OCI-LY3 (cell line): ENCODE measurements around the gene ANKRD22.

ENCODE experiments used
- H2AFZ ChIP-seq: fragments of 200-600, 300-600 bp; shearing (Covaris generic); 2 replicates; pipeline ENCODE4 v1.6.0; 2014; ENCODE audit warnings: antibody characterized with exemption, low read depth, low read length
- H3K27ac ChIP-seq: fragments of 200-600, 300-600 bp; sonication (generic); 2 replicates; pipeline ENCODE4 v1.5.1; 2014; ENCODE audit warnings: mild to moderate bottlenecking, low read length, moderate library complexity, mixed read lengths
- H3K27me3 ChIP-seq: fragments of 200-600, 300-600 bp; sonication (generic); 2 replicates; pipeline ENCODE4 v1.6.1; 2014; ENCODE audit warnings: low read depth, low read length, mixed read lengths
- H3K36me3 ChIP-seq: fragments of 200-600, 300-600 bp; sonication (generic); replicated peaks from 2 replicates; pipeline ENCODE3; 2014; ENCODE audit warnings: low read depth, low read length, mixed read lengths
- H3K4me1 ChIP-seq: fragments of 300-600, 200-600 bp; sonication (generic); 2 replicates; pipeline ENCODE4 v1.6.1; 2014; ENCODE audit warnings: low read length, mixed read lengths
- H3K4me2 ChIP-seq: fragments of 200-600, 300-600 bp; sonication (generic); 2 replicates; pipeline ENCODE4 v1.6.1; 2014; ENCODE audit warnings: low read length, mixed read lengths
- H3K4me3 ChIP-seq: fragments of 300-600, 200-600 bp; sonication (generic); 2 replicates; pipeline ENCODE4 v1.5.1; 2014; ENCODE audit warnings: antibody characterized with exemption, mild to moderate bottlenecking, low read length, moderate library complexity
- H3K79me2 ChIP-seq: fragments of 300-600, 200-600 bp; shearing (Covaris generic); 2 replicates; pipeline ENCODE4 v1.6.1; 2014; ENCODE audit warnings: mild to moderate bottlenecking, low read length, mixed read lengths
- H3K9ac ChIP-seq: fragments of 300-600, 200-600 bp; shearing (Covaris generic); 2 replicates; pipeline ENCODE4 v1.6.0; 2014; ENCODE audit warnings: mild to moderate bottlenecking, low read length, moderate library complexity
- H3K9me3 ChIP-seq: fragments of 200-600, 300-600 bp; shearing (Covaris generic); 2 replicates; pipeline ENCODE4 v1.6.1; 2014; ENCODE audit warnings: low read length, mixed read lengths; ENCODE audit not compliant: insufficient read depth
- H4K20me1 ChIP-seq: fragments of 200-600, 300-600 bp; sonication (generic); 2 replicates; pipeline ENCODE4 v1.6.1; 2016; ENCODE audit warnings: low read length, mixed read lengths; ENCODE audit not compliant: insufficient read depth
- EZH2phosphoT487 ChIP-seq: fragments of 200-600 bp; shearing (Covaris generic); IDR thresholded peaks from 2 replicates; pipeline ENCODE4 v1.6.1; 2018; ENCODE audit warnings: antibody characterized with exemption, mixed run types, low read depth
- TF ChIP-seq, protein P1 (sequence below): fragments of 200-600, 300-600 bp; sonication (generic); IDR thresholded peaks from 2 replicates; pipeline ENCODE4 v1.5.1; 2014; ENCODE audit warnings: antibody characterized with exemption, low read length, low read depth

Gene ANKRD22

DNA sequence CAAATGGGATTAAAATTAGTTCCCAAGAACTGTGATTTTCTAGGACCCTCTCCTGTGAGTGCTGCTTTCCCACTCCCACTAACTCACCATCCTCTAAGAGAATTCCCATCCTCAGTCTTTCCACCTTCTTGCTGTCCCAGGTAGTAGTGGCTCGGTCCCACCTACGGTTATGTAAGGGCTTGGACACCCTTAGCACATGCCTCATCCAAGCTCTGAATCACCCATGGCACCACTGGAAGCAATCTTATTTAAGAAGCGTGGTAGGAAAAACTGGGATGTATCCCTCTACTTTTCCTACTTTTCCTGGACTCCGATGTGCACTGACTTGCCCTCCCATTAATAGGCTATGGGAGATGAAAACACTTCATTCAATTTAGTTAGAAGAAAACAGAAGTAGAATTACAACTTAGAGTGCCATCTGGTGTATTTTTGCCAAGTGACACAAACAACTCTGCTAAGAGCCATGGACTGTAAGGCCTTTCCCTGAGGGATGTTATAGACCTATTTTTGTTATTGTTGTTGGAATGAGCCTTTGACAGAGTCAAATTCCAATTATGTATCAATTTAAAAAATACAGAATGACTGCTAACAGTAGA lies 13.7 kb upstream of the ANKRD22 start:
- no peak overlapping the region for H3K4me2 ChIP-seq
- H3K9me3 ChIP-seq, result no peaks in the 10 kb centered on the region
- no peaks in the 10 kb centered on the region for H3K27me3 ChIP-seq
- no peaks in the 10 kb centered on the region for H3K79me2 ChIP-seq
- H3K9ac ChIP-seq, result no peak overlapping the region
- H3K27ac ChIP-seq, result no peak overlapping the region
- TF ChIP-seq EZH2phosphoT487, result no peak
- TF ChIP-seq, protein P1, sequence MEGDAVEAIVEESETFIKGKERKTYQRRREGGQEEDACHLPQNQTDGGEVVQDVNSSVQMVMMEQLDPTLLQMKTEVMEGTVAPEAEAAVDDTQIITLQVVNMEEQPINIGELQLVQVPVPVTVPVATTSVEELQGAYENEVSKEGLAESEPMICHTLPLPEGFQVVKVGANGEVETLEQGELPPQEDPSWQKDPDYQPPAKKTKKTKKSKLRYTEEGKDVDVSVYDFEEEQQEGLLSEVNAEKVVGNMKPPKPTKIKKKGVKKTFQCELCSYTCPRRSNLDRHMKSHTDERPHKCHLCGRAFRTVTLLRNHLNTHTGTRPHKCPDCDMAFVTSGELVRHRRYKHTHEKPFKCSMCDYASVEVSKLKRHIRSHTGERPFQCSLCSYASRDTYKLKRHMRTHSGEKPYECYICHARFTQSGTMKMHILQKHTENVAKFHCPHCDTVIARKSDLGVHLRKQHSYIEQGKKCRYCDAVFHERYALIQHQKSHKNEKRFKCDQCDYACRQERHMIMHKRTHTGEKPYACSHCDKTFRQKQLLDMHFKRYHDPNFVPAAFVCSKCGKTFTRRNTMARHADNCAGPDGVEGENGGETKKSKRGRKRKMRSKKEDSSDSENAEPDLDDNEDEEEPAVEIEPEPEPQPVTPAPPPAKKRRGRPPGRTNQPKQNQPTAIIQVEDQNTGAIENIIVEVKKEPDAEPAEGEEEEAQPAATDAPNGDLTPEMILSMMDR, result peak; percentile 52
- no peak overlapping the region for H3K4me3 ChIP-seq
- H4K20me1 ChIP-seq, result no peaks in the 10 kb centered on the region
- H3K4me1 ChIP-seq, result peaks cover 8% of the 10 kb centered on the region
- no peaks in the 10 kb centered on the region for H3K36me3 ChIP-seq
- no peak overlapping the region for H2AFZ ChIP-seq

DNA sequence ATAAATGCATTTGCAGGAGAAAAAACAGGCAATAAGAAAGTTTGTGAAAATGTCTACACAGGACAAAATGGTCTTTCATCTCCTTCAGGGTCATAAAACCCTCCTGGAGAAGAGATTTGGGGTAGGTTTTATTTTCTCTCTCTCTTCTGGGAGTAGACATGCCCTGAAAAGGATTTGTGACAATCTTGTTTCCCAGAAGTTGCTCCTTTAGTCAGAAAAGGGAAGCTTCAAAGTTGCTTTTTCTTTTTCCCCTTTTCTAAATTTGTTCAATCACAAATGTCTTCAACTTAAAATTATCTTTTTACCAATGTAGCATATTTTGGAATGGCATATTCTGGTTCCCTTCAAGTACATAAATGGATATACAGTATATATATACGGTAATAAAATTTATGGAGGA lies 9.4 kb upstream of the ANKRD22 start:
- Histone ChIP-seq H2AFZ (no peak overlapping the region), H3K4me3 (no peak overlapping the region), H3K4me2 (no peak overlapping the region; the same call in 1 of the 2 replicates), H3K36me3 (no peaks in the 10 kb centered on the region), H3K9ac (no peak overlapping the region), H3K4me1 (peaks cover 17% of the 10 kb centered on the region), H3K27ac (no peak overlapping the region), H3K9me3 (no peaks in the 10 kb centered on the region), H3K27me3 (no peaks in the 10 kb centered on the region), H3K79me2 (no peaks in the 10 kb centered on the region), H4K20me1 (no peaks in the 10 kb centered on the region)
- TF ChIP-seq EZH2phosphoT487, result no peak
- TF ChIP-seq, protein P1, result no peak

DNA sequence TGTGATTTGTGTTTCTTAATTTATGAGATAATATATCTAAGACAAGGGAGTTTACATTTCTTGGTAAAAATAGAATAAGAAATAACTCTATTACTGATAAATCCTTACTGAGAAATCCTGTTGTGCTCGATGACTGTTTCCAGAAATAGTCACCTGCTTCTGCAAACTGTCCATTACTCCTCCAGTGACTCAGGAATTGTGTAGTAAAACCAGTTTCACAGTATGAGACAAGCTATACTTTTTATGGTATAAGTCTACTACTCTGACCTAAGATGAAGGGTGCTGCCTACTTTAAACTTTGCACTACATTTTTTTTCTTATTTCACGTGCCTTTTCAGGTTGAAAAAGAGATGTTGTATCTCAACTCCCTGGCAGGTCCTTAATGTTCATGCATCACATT lies 6.8 kb upstream of the ANKRD22 start:
- H3K27ac ChIP-seq, result no peak overlapping the region
- no peaks in the 10 kb centered on the region for H3K27me3 ChIP-seq
- H3K4me1 ChIP-seq, result peaks cover 17% of the 10 kb centered on the region
- H3K36me3 ChIP-seq, result no peaks in the 10 kb centered on the region
- H3K9ac ChIP-seq, result no peak overlapping the region
- no peaks in the 10 kb centered on the region for H4K20me1 ChIP-seq
- H3K79me2 ChIP-seq, result no peaks in the 10 kb centered on the region
- H3K9me3 ChIP-seq, result no peaks in the 10 kb centered on the region
- no peak overlapping the region for H3K4me3 ChIP-seq
- no peak overlapping the region for H3K4me2 ChIP-seq
- no peak overlapping the region for H2AFZ ChIP-seq
- TF ChIP-seq, protein P1, result no peak
- TF ChIP-seq EZH2phosphoT487, result no peak

DNA sequence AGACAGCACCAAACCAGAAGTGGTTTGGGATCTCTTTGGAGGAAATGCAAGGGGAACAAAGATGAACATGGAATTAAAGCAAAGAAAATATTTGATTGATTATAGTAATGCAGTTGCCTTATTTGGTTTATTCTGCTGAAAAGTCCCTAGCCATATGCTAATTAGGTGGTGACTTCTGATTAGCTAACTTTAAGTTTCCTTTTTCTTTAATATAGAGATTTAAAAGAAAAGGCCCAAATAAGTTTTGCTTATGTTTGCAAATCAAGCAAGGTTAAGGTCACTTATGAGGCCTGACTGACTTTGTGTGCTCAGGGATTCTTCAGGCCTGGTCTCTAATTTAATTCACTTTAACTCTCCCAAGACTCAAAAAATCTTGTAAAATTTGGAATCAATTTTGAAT lies 6.2 kb upstream of the ANKRD22 start:
- H3K36me3 ChIP-seq, result no peaks in the 10 kb centered on the region
- H2AFZ ChIP-seq, result no peak overlapping the region
- no peak overlapping the region for H3K4me3 ChIP-seq
- H4K20me1 ChIP-seq, result no peaks in the 10 kb centered on the region
- TF ChIP-seq, protein P1, result no peak
- TF ChIP-seq EZH2phosphoT487, result no peak
- no peaks in the 10 kb centered on the region for H3K27me3 ChIP-seq
- H3K4me1 ChIP-seq, result peaks cover 17% of the 10 kb centered on the region
- H3K27ac ChIP-seq, result no peak overlapping the region
- no peaks in the 10 kb centered on the region for H3K79me2 ChIP-seq
- no peak overlapping the region for H3K9ac ChIP-seq
- H3K9me3 ChIP-seq, result no peaks in the 10 kb centered on the region
- H3K4me2 ChIP-seq, result no peak overlapping the region
